Measurements from ENCODE around the gene FER. TPM values are rescaled to one million over a fixed set of nuclear protein-coding genes. Genes with fewer than 3 reads are reported as not detected.

FER gene
- total and polyA plus RNA-seq, 9 of the 15 experiments (the other 6 are each of a cell fraction or from before 2014, with no cell fraction given) = 6.7 to 18.2 (median 8.9) TPM

GRCh38 chr5:108924457-108924961, 176.8 kb downstream of the FER start:
- 41% methylated on average over 3 of the region's 3 CpGs for WGBS (ENCODE audit: insufficient coverage, low coverage, missing lambda C conversion rate)
- in situ Hi-C loops (cut with MboI) = no loop called here
- FAIRE-seq (peak; percentile 82), ATAC-seq (peak; percentile 88), DNase-seq (ENCODE audit: extremely low read depth in 1 of 4, low spot score in 3 of 4) (peak in 3 of 4 experiments; percentile 7 to 41 (median 11))
- H3K27me3 ChIP-seq (ENCODE audit: control insufficient read depth in 2 of 2, insufficient read depth in 2 of 2, low read length in 2 of 2) = no peaks in the 10 kb centered on the region
- peak overlapping the region; percentile 9; the same call in 1 of the 3 replicates for H3K27ac ChIP-seq (ENCODE audit: extremely low read depth, low read depth, low read length)
- H3K9me1 ChIP-seq (ENCODE audit: control insufficient read depth, insufficient read depth, low read length) = no peaks in the 10 kb centered on the region
- H3K4me2 ChIP-seq (ENCODE audit: insufficient read depth, low read length) = peak overlapping the region; percentile 48
- TSS peak; percentile 87 for BruUV-seq (replicated peaks)
- no peaks in the 10 kb centered on the region for H3K36me3 ChIP-seq (ENCODE audit: control insufficient read depth, insufficient read depth, low read length)
- peak overlapping the region; percentile 20 for H3K4me3 ChIP-seq
- H3K79me2 ChIP-seq (ENCODE audit: control insufficient read depth, insufficient read depth, low read length) = no peaks in the 10 kb centered on the region
- ChIA-PET CTCF (ENCODE audit: low intra/inter-chr PET ratio) (no interaction called here), POLR2A (no interaction called here)
- peak overlapping the region; percentile 57; the same call in 1 of the 2 replicates for H2AFZ ChIP-seq (ENCODE audit: low read depth, low read length)
- no peaks in the 10 kb centered on the region for H3K4me1 ChIP-seq (replicated peaks in 1 of 2; ENCODE audit: control insufficient read depth in 2 of 2, insufficient read depth in 2 of 2, low read length in 2 of 2)
- H4K20me1 ChIP-seq (replicated peaks; ENCODE audit: control insufficient read depth, insufficient read depth, low read length) = no peaks in the 10 kb centered on the region
- H3K9ac ChIP-seq (ENCODE audit: insufficient read depth in 1 of 2, low read depth in 2 of 2, low read length in 2 of 2) = no peak overlapping the region
- no peaks in the 10 kb centered on the region for H3K9me3 ChIP-seq (replicated peaks; ENCODE audit: control insufficient read depth, insufficient read depth, low read depth, low read length)
- intact Hi-C loops (cut with micrococcal nuclease) = loop anchor here (5.0 to 10.0 kb wide), 4 partner anchors 242 to 650 kb away; no protein-coding TSS in a partner anchor
- no peak for TF ChIP-seq ATF1 (CRISPR knock-in tag; IDR thresholded peaks at IDR 0.05)
- no peak for TF ChIP-seq ATF1 (tag; IDR thresholded peaks at IDR 0.05)
- TF ChIP-seq GABPB1 (CRISPR knock-in tag; IDR thresholded peaks at IDR 0.05) = no peak
- TF ChIP-seq BHLHE40 (IDR thresholded peaks at IDR 0.05; ENCODE audit: low read length) = no peak
- no peak for TF ChIP-seq ETV5 (CRISPR knock-in tag; IDR thresholded peaks at IDR 0.05; ENCODE audit: low read depth)
- no peak for TF ChIP-seq THRA (IDR thresholded peaks at IDR 0.05)
- TF ChIP-seq ZNF217 (CRISPR knock-in tag; IDR thresholded peaks at IDR 0.05) = no peak
- no peak for TF ChIP-seq CEBPB (tag; IDR thresholded peaks at IDR 0.05)
- no peak for TF ChIP-seq ZNF699 (CRISPR knock-in tag; IDR thresholded peaks at IDR 0.05; ENCODE audit: insufficient replicate concordance)
- no peak for TF ChIP-seq FOXK2 (conservative IDR thresholded peaks at IDR 0.05 in 1 of 2, IDR thresholded peaks at IDR 0.05 in 1 of 2; ENCODE audit: low read depth in 2 of 2)
- no peak for TF ChIP-seq ZNF282 (CRISPR knock-in tag; IDR thresholded peaks at IDR 0.05)
- TF ChIP-seq RFX5 (IDR thresholded peaks at IDR 0.05; ENCODE audit: low read depth, low read length) = no peak
- TF ChIP-seq ZBTB43 (CRISPR knock-in tag; IDR thresholded peaks at IDR 0.05) = no peak
- peak; percentile 57; the same call in 1 of the 2 replicates for TF ChIP-seq CHAMP1 (IDR thresholded peaks at IDR 0.05)
- 0 out of 2 replicates have a peak, but pooled peaks have one; percentile 32 for TF ChIP-seq HMBOX1 (IDR thresholded peaks at IDR 0.05)
- TF ChIP-seq KDM5B (IDR thresholded peaks at IDR 0.05; ENCODE audit: insufficient replicate concordance, low read depth, low read length) = no peak
- TF ChIP-seq HDAC2 (IDR thresholded peaks at IDR 0.05) = 0 out of 2 replicates have a peak, but pooled peaks have one; percentile 18
- no peak for TF ChIP-seq SMAD1 (IDR thresholded peaks at IDR 0.05; ENCODE audit: low read depth, low read length, partially characterized antibody)
- no peak for TF ChIP-seq CSDE1 (IDR thresholded peaks at IDR 0.05)
